Raji (cell line): ENCODE data around the gene DNAH14.

ENCODE experiments used
- POLR2A ChIP-seq: IDR thresholded peaks from 2 replicates; pipeline ENCODE4 v1.6.1; 2011; ENCODE audit warnings: low read depth, low read length, control low read depth; ENCODE audit not compliant: insufficient read depth

The DNAH14 gene

GRCh38 chr1:225410036-225410435 lies 480.6 kb downstream of the DNAH14 start:
- TF ChIP-seq POLR2A, result no peak

- no peak for TF ChIP-seq POLR2A
These were observed 482.8 kb downstream of the DNAH14 start for GRCh38 chr1:225412321-225412720.

- no peak for TF ChIP-seq POLR2A
These were observed 483.4 kb downstream of the DNAH14 start for GRCh38 chr1:225412803-225413351.

- no peak for TF ChIP-seq POLR2A
These were observed 484.4 kb downstream of the DNAH14 start for GRCh38 chr1:225413708-225414375.

- TF ChIP-seq POLR2A, result no peak
These were observed 485.8 kb downstream of the DNAH14 start for GRCh38 chr1:225415307-225415706.

- no peak for TF ChIP-seq POLR2A
These were observed 486.7 kb downstream of the DNAH14 start for GRCh38 chr1:225415967-225416745.

- no peak for TF ChIP-seq POLR2A
These were observed 488.6 kb downstream of the DNAH14 start for GRCh38 chr1:225418059-225418458.

- TF ChIP-seq POLR2A, result no peak
These were observed 489.1 kb downstream of the DNAH14 start for GRCh38 chr1:225418598-225418997.

GRCh38 chr1:225422031-225422605 lies 492.6 kb downstream of the DNAH14 start:
- TF ChIP-seq POLR2A, result no peak

- no peak for TF ChIP-seq POLR2A
These were observed 493.5 kb downstream of the DNAH14 start for GRCh38 chr1:225422795-225423517.

GRCh38 chr1:225423518-225423855 lies 494.0 kb downstream of the DNAH14 start:
- TF ChIP-seq POLR2A, result no peak

GRCh38 chr1:225424562-225425200 lies 495.2 kb downstream of the DNAH14 start:
- no peak for TF ChIP-seq POLR2A

GRCh38 chr1:225425201-225425786 lies 495.8 kb downstream of the DNAH14 start:
- TF ChIP-seq POLR2A, result no peak

GRCh38 chr1:225426395-225427234 lies 497.1 kb downstream of the DNAH14 start:
- peak; percentile 40; the same call in 1 of the 2 replicates for TF ChIP-seq POLR2A
